Inferior parietal cortex (tissue), 1 donor: ENCODE data around the gene PLCH1.
A peak's percentile ranks its signal among the peaks of the same experiment; 100 is the strongest.

Experiments
- DNase-seq: peaks from one replicate; pipeline ENCODE4 v3.0.0-alpha.2; 2016; ENCODE audit errors: extremely low spot score

Gene PLCH1

DNA sequence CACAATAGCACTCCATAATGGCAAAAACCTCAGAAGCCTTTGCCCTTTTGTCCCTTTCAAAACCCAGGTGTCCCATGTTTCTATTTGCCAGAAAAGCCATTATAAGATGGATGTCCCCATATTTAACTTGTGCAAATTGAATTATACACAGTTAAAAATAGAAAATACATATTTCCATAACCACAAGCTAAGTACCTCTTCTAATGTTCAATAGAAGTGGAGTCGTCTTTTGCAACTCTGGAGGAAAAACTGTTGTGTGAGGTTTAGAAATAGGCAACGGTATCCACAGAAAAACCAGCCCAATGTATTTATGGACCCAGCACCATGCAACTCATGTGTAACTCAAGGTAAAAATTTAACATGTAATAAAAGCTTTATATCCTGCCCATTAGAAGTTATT is 367.8 kb downstream of the PLCH1 start:
- DNase-seq: no peak

DNA sequence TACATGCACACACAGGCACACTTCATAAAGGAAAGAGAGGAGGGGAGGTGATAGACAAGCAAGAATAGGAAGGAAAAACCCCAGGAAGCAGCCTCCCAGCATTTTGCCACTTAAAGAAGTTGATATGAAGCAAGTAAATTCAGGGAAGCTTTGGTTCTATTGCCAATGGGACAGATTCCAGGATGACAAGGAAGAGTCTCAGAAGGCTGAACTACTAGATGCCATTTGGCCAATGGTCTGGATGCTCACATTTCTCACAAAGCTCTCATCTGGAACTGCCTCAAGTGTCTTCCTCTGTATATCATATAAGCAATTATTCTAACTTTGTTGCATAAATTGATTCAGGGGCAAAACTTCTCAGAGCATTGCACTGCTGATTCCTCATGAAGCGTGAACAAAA is 372.6 kb downstream of the PLCH1 start:
- DNase-seq: no peak

DNA sequence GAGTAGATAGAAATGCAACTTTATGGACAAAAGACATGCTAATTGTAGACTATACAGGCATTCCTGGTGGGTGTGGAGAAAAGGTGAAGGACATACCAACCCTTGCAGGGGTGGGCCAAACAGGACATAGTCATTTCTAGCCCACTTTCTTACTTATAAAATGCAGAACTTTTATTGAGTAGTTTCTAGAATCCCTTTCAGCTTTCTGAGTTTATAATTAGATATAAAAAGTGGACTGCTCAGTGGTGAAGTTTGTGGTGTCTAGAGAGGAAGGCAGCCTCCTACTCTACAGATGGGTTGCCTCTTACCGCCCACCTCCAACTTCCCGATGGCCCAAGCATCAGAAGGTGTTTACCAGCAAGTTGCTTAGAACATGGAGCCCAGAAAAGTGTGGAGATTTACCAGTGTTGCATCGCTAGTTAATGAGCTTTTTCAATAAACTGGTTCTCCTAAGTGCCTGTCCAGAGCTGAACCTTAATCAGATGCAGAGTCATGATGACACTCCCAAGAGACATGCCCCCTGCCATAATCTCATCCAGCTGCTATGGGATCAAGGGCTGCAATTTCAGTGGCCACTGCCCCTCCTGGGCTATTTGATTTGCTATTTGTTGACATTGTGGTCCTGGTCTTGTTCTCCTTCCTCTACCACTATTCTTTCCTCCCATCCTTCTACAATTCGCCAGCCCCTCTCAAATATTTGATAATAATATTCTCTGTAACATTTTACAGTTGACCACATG is 373.9 kb downstream of the PLCH1 start:
- DNase-seq: no peak

GRCh38 chr3:155370198-155370597 is 374.7 kb downstream of the PLCH1 start:
- DNase-seq: no peak

GRCh38 chr3:155369735-155370134 is 375.1 kb downstream of the PLCH1 start:
- no peak for DNase-seq

- no peak for DNase-seq
Observed at GRCh38 chr3:155369244-155369643, 375.6 kb downstream of the PLCH1 start.

DNA sequence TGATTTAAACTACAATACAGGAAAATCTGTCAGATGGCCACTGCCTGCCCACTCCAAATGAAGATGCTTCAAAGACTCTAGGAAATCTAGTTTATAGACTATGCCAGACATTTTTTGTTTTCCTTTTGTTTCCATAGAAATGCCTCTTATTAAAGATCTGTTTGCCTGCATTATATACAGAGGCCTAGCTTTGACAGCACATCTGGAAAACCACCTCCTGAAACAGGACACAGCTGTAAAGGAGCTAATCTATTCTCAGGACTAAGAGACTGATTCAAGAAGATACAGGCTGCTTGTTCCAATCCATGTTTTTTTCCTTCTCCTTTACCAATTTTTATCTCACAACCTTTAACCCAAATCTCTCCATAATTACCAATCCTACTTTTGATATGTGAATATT is 376.1 kb downstream of the PLCH1 start:
- no peak for DNase-seq

GRCh38 chr3:155367506-155367905 is 377.4 kb downstream of the PLCH1 start:
- DNase-seq: no peak

- DNase-seq: no peak
Observed at GRCh38 chr3:155365178-155365783, 379.6 kb downstream of the PLCH1 start.

- no peak for DNase-seq
Observed at GRCh38 chr3:155364492-155364891, 380.4 kb downstream of the PLCH1 start.

- DNase-seq: no peak
Observed at GRCh38 chr3:155363690-155364070, 381.2 kb downstream of the PLCH1 start.

DNA sequence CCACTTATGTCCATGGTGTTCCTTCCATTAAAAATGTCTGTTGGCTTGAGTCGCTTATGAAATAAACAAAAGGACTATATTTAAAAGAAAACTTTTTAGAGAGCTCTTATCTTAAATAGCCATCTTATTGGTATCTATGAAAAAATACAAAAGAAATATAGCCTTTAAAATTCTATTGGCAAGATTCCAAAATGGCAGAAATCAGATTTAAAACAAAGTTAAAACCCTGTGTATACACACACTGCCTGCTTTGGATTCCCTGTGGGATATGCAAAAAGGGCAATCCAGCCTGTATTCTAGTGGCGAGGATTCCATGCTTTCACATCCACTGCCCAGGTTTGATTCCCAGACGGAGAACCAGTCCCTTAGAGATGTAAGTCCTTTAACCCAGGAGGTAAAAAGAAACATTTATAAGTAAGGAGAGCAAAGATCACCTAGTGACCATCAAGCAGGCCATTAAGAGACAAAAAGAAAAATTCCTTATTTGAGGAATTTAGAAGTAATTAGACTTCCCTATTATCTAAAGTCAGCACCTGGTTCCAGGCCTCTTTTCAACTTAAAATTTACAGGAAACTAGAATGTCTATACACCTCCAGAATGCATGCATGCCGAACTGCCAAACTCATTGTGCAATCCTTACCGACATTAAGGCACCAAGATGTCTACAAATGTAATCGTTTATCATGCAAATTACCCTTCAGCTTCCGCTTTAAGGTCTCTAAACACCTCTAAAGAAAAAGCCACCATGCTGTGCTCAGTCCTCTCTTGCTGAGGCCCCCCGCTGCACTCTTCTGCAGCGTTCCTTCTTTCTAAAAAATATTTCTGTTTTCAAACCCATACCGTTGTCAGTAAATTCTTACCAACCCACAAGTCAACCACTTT is 381.8 kb downstream of the PLCH1 start:
- no peak for DNase-seq

DNA sequence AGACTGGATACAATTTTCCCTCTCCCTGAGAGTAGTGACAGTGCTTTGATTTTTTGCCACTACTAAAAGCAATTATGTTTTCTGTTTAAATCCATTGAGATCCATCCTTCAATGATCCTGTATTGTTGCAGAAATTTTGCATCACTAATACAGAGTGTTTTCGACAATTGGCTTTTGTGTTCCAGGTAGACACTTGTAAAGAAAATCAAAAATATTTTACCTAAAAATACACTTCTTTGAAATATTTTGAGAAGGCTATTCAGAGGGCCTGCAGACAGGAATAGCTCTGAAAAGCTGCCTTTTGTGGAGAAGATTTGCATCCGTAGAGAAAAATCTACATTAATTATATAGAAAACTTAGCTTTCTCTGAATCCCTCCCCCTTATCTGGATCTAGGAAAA is 384.6 kb downstream of the PLCH1 start:
- no peak for DNase-seq

GRCh38 chr3:155356594-155357370 is 388.1 kb downstream of the PLCH1 start:
- no peak for DNase-seq

DNA sequence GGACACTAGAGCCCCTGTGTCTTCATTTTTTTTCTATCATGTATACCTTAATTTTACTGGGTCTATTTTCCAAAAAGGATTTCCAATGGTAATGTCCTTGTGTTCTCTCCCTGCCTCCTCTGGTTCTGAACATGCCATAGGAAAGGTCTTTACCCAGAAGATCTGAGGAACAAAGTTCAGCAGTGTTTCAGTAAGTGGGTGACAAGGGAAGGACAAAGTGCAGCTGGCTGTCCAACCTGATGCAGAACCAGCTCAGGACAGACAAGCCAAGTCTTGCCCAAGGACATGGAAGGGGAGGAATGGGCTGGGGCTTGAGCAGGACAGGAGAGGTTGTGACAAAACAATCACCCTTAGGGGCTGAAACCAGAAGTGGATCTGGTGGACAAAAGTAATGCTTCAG is 390.2 kb downstream of the PLCH1 start:
- DNase-seq: no peak

GRCh38 chr3:155352900-155353490 is 391.9 kb downstream of the PLCH1 start:
- peak; percentile 80 for DNase-seq

- no peak for DNase-seq
Observed at GRCh38 chr3:155350571-155350970, 394.3 kb downstream of the PLCH1 start.

DNA sequence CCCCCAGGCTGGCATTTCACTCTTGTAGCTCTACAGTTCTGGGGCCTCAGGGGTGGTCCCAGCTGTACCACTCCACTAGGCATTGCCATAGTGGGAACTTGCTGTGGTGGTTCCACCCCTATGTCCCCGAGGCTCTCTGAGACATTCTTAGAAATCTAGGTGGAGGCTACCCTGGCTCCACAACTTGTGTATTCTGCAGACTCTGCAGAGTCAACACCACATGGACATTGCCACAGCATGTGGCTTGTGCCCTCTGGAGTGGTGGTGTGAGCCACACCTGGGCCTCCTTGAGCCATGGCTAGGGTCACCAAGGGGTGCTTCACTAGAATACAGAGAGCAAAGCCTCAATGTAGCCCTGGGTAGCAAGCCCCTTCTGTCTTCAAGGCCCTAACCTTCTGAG is 397.0 kb downstream of the PLCH1 start:
- DNase-seq: no peak

DNA sequence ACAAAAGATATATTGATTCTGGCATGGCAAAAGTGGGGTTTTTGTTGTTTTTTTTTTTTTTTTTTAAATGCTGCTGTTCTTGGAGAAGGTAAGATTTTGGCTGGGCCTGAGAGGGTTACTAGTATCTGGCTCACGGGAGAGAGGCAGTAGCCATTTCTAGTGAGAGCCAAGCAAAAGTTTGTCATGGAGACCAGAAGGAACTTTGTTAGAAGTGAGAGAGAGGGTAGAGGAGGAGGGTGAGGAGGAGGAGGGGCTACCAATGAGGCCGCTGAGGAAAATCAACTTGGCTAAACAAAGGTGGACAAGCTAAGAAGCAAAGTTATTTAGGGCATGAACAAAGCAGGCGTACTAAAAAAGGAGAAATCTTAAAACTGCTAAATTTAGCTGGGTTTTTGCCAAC is 402.5 kb downstream of the PLCH1 start:
- DNase-seq: no peak

GRCh38 chr3:155339052-155339451 is 405.8 kb downstream of the PLCH1 start:
- no peak for DNase-seq

GRCh38 chr3:155335724-155336354 is 409.0 kb downstream of the PLCH1 start:
- DNase-seq: no peak
